HUES48 (cell line): Measurements from ENCODE around the gene CDH18.
"Not testable (repeated sequence)": the region's sequence is repeated elsewhere in the genome, so short reads cannot be mapped to it uniquely, and the experiment has no call there.

Experiments
- H3K27ac ChIP-seq: one replicate; pipeline ENCODE4 v1.7.0; 2013; ENCODE audit warnings: low read depth, low read length, inconsistent platforms
- H3K27me3 ChIP-seq: 2 replicates; pipeline ENCODE4 v1.6.1; 2013; ENCODE audit warnings: mild to moderate bottlenecking, low read length; ENCODE audit not compliant: control insufficient read depth, insufficient read depth
- H3K36me3 ChIP-seq: 2 replicates; pipeline ENCODE4 v1.6.1; 2013; ENCODE audit warnings: low read length; ENCODE audit not compliant: control insufficient read depth, insufficient read depth
- H3K4me1 ChIP-seq: 2 replicates; pipeline ENCODE4 v1.6.1; 2013; ENCODE audit warnings: mild to moderate bottlenecking, low read length; ENCODE audit not compliant: control insufficient read depth, insufficient read depth
- H3K4me3 ChIP-seq: 2 replicates; pipeline ENCODE4 v1.5.1; 2013; ENCODE audit warnings: mild to moderate bottlenecking, low read depth, low read length
- H3K9ac ChIP-seq: 2 replicates; pipeline ENCODE4 v1.6.1; 2013; ENCODE audit warnings: mild to moderate bottlenecking, low read depth, low read length, moderate library complexity
- H3K9me3 ChIP-seq: 2 replicates; pipeline ENCODE4 v1.6.1; 2013; ENCODE audit warnings: low read length; ENCODE audit not compliant: control insufficient read depth, insufficient read depth

CDH18 gene

DNA sequence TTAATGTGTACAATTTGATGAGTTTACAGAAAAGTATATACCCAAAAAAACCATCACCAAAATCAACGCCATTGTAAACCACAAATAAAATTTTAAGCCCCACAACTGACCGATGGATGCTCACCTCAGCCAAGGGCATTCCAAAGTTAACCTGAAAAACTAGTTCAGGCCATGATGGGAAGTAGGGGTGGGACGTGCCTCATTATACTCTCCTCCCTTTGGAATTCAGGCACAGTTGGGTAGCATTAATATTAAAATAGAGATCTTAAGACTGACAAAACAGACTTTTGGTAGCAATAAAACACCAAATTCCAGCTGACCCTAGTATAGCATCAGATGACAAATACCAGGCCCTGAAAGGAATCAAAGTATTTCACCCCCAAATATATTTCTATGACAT lies 129.0 kb downstream of the CDH18 start:
- Histone ChIP-seq H3K4me3 (no peak overlapping the region), H3K27ac (peak overlapping the region; percentile 59), H3K36me3 (no peaks in the 10 kb centered on the region), H3K4me1 (peaks cover 20% of the 10 kb centered on the region), H3K9me3 (no peaks in the 10 kb centered on the region; the same call in 1 of the 2 replicates), H3K9ac (no peak overlapping the region), H3K27me3 (no peaks in the 10 kb centered on the region)

GRCh38 chr5:19855931-19856330 lies 132.1 kb downstream of the CDH18 start:
- H3K4me3 ChIP-seq, result no peak overlapping the region
- peaks cover 12% of the 10 kb centered on the region for H3K4me1 ChIP-seq
- no peak overlapping the region for H3K9ac ChIP-seq
- no peaks in the 10 kb centered on the region for H3K36me3 ChIP-seq
- no peak overlapping the region for H3K27ac ChIP-seq
- no peaks in the 10 kb centered on the region for H3K27me3 ChIP-seq
- H3K9me3 ChIP-seq, result no peaks in the 10 kb centered on the region; the same call in 1 of the 2 replicates

DNA sequence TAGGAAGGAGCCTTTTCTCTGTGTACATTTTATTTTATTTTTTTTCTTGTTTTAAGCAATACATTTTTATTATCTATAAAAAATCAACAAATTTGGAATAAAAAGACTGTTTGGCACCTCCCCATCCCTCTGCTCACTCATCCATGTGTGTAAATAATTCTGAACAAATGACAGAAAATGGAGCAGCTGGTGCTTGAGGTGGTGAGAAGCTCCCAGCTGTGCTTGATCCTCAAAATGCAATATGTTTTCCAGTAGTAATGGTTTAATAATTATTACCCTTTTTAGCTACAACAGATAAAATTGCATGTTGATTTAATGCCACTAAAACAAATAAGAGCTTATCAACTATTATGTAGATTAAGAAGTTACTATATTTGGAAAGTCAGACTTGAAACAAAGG lies 132.5 kb downstream of the CDH18 start:
- H3K4me3 ChIP-seq, result no peak overlapping the region

GRCh38 chr5:19855031-19855430 lies 133.0 kb downstream of the CDH18 start:
- Histone ChIP-seq H3K27me3 (no peaks in the 10 kb centered on the region), H3K27ac (no peak overlapping the region), H3K4me3 (no peak overlapping the region), H3K9ac (no peak overlapping the region), H3K9me3 (no peaks in the 10 kb centered on the region; the same call in 1 of the 2 replicates), H3K36me3 (no peaks in the 10 kb centered on the region), H3K4me1 (peaks cover 12% of the 10 kb centered on the region)

More for the DNA sequence above, 132.5 kb downstream of the CDH18 start:
- Histone ChIP-seq H3K27me3 (no peaks in the 10 kb centered on the region), H3K4me1 (peaks cover 12% of the 10 kb centered on the region), H3K27ac (no peak overlapping the region), H3K9me3 (no peaks in the 10 kb centered on the region; the same call in 1 of the 2 replicates), H3K9ac (no peak overlapping the region), H3K36me3 (no peaks in the 10 kb centered on the region)

GRCh38 chr5:19853616-19854240 lies 134.3 kb downstream of the CDH18 start:
- no peaks in the 10 kb centered on the region for H3K27me3 ChIP-seq
- H3K9me3 ChIP-seq, result no peaks in the 10 kb centered on the region; the same call in 1 of the 2 replicates
- H3K9ac ChIP-seq, result no peak overlapping the region
- no peak overlapping the region for H3K4me3 ChIP-seq
- H3K36me3 ChIP-seq, result no peaks in the 10 kb centered on the region
- peaks cover 3% of the 10 kb centered on the region for H3K4me1 ChIP-seq
- H3K27ac ChIP-seq, result no peak overlapping the region

DNA sequence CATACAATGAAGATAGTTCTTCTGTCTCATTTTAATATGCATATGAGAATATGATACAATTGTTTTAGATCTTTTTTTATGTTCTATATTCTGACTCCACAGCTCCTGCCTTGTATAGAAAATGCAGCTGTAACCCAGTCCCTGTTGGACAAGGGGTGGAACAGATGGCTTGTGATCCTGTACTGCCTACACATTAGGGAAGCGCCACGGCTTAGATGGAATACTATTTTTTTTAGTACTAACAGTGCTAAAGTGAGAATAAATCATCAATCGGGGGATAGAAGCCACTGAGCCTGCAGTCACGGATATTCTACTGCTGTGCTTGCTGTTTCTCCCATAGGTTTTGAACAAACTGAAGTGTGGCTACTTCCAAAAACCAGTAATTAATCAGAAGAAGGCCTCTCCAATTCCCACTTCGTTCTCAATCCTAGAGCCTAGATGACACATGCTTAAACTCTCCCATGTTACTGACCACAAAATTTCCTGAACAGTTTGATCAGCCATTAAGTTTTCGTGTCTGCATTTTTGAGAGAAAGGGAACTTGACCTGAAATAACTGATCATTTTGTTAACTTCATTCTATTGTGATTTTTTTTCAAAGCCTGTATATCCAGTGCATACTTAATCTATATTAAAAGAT lies 150.3 kb downstream of the CDH18 start:
- Histone ChIP-seq H3K27ac (no peak overlapping the region), H3K4me1 (no peaks in the 10 kb centered on the region), H3K36me3 (no peaks in the 10 kb centered on the region), H3K4me3 (no peak overlapping the region), H3K9me3 (0 out of 2 replicates have a peak, but pooled peaks cover 5% of the 10 kb centered on the region), H3K27me3 (no peaks in the 10 kb centered on the region), H3K9ac (no peak overlapping the region)

GRCh38 chr5:19835442-19835841 lies 152.6 kb downstream of the CDH18 start:
- H3K4me3 ChIP-seq, result no peak overlapping the region
- no peak overlapping the region for H3K9ac ChIP-seq
- H3K4me1 ChIP-seq, result no peaks in the 10 kb centered on the region
- H3K27me3 ChIP-seq, result no peaks in the 10 kb centered on the region
- H3K27ac ChIP-seq, result no peak overlapping the region
- H3K9me3 ChIP-seq, result no peaks in the 10 kb centered on the region
- no peaks in the 10 kb centered on the region for H3K36me3 ChIP-seq

GRCh38 chr5:19812720-19813119 lies 175.3 kb downstream of the CDH18 start:
- H3K27ac ChIP-seq, H3K4me1 ChIP-seq, H3K9me3 ChIP-seq, H3K4me3 ChIP-seq, H3K27me3 ChIP-seq, H3K36me3 ChIP-seq, H3K9ac ChIP-seq: not testable (repeated sequence)

DNA sequence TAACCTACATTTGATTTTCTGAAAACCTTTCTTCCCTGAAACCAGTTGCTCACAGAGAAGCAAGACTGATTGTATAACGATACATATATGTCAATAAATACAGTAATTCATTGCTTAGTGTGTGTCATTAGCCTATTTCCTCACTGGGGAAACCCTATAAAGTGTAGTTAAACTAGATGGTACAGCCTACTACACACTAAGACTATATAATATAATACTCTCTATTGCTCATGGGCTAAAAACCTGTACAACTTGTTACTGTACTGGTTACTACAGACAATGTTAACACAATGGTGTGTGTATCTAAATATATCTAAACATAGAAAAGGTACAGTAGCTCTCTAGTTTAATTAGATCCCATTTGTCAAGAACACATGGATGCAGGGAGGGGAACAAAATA lies 181.2 kb downstream of the CDH18 start:
- Histone ChIP-seq H3K27me3 (no peaks in the 10 kb centered on the region), H3K4me3 (no peak overlapping the region)

DNA sequence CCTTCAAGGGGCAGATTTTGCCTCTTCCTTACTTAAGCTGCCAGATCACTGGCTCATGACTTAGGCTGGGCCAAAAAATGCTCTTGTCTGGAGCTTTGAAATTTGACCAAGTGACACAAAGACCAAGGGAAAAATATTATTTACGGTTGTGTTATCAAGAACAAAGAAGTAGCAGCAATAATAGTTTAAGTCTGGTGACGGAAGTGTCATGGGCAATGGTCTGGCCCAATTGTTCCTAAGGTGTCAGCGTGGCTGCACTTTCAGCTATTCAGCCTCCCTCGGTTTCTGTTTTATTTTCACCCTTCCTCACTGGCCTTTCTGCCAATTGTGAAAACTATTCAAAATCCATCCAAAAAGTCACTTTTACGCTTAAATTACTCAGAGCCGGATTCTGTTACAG lies 185.3 kb downstream of the CDH18 start:
- no peak overlapping the region for H3K4me3 ChIP-seq
- H3K9me3 ChIP-seq, result no peaks in the 10 kb centered on the region
- H3K4me1 ChIP-seq, result peaks cover 28% of the 10 kb centered on the region
- no peaks in the 10 kb centered on the region for H3K27me3 ChIP-seq
- no peak overlapping the region for H3K27ac ChIP-seq
- no peaks in the 10 kb centered on the region for H3K36me3 ChIP-seq
- H3K9ac ChIP-seq, result no peak overlapping the region

More for the DNA sequence above, 181.2 kb downstream of the CDH18 start:
- Histone ChIP-seq H3K27ac (no peak overlapping the region), H3K9me3 (no peaks in the 10 kb centered on the region), H3K4me1 (peaks cover 12% of the 10 kb centered on the region), H3K36me3 (no peaks in the 10 kb centered on the region), H3K9ac (no peak overlapping the region)

- Histone ChIP-seq H3K27ac (no peak overlapping the region), H3K4me1 (peaks cover 7% of the 10 kb centered on the region), H3K4me3 (no peak overlapping the region), H3K9me3 (no peaks in the 10 kb centered on the region), H3K9ac (no peak overlapping the region), H3K27me3 (no peaks in the 10 kb centered on the region), H3K36me3 (no peaks in the 10 kb centered on the region)
Measured at GRCh38 chr5:19795218-19795617, 192.8 kb downstream of the CDH18 start.
